ENCODE data around the gene PCDHA8. TPM values are rescaled to one million over a fixed set of nuclear protein-coding genes. Genes with fewer than 3 reads are reported as not detected.
"Not testable (repeated sequence)": the region's sequence is repeated elsewhere in the genome, so short reads cannot be mapped to it uniquely, and the experiment has no call there.

The PCDHA8 gene
- total RNA-seq, 1 donor from 2014 or later, result 0.40 TPM

DNA sequence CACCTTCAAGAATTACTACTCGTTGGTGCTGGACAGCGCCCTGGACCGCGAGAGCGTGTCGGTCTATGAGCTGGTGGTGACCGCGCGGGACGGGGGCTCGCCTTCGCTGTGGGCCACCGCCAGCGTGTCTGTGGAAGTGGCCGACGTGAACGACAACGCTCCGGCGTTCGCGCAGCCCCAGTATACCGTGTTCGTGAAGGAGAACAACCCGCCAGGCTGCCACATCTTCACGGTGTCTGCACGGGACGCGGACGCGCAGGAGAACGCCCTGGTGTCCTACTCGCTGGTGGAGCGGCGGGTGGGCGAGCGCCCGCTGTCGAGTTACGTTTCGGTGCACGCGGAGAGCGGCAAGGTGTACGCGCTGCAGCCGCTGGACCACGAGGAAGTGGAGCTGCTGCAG, 18.0 kb upstream of the PCDHA8 start:
- ATAC-seq; intact Hi-C loops (cut with DNase I); DNase-seq (ENCODE audit: low spot score): not testable (repeated sequence)

DNA sequence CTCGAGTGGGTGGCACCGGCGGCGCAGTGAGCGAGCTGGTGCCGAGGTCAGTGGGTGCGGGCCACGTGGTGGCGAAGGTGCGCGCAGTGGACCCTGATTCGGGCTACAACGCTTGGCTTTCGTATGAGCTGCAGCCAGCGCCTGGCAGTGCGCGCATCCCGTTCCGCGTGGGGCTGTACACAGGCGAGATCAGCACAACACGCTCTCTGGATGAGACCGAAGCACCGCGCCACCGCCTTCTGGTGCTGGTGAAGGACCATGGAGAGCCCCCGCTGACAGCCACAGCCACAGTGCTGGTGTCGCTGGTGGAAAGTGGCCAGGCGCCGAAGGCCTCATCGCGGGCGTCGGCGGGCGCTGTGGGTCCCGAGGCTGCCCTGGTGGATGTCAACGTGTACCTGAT, 17.5 kb upstream of the PCDHA8 start:
- DNase-seq (ENCODE audit: low spot score) (no peak), ATAC-seq (no peak)
- intact Hi-C loops (cut with DNase I), result no loop called here

DNA sequence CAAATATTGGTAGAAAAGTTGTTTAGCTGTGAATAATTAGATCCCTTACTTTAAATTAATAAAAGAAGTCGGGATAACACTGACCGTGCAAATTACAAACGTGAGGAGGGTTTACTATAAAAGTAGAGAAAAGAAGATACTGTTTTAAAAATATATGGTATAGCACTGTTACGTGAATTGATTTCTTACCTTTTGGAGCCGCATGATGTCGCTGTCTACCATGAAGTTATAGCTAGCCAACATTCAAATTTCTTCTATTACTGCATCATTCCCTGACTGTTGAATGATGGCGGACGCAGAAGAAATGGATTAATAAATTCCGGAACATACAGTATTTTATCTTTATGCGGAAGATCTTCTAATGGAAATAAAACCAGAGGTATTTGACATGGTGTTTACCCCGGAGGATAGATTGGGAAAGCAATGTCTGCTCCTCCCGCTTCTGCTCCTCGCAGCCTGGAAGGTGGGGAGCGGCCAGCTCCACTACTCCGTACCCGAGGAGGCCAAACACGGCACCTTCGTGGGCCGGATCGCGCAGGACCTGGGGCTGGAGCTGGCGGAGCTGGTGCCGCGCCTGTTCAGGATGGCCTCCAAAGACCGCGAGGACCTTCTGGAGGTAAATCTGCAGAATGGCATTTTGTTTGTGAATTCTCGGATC, 13.2 kb upstream of the PCDHA8 start, which contains the start of gene PCDHA6:
Gene PCDHA6, plus strand, starts transcription at position 257 of the 658 bp plus-strand sequence. Its CDS starts 132 bp downstream, at position 389.
- intact Hi-C loops (cut with DNase I), result no loop called here
- no peak for ATAC-seq
- DNase-seq (ENCODE audit: low spot score), result no peak

DNA sequence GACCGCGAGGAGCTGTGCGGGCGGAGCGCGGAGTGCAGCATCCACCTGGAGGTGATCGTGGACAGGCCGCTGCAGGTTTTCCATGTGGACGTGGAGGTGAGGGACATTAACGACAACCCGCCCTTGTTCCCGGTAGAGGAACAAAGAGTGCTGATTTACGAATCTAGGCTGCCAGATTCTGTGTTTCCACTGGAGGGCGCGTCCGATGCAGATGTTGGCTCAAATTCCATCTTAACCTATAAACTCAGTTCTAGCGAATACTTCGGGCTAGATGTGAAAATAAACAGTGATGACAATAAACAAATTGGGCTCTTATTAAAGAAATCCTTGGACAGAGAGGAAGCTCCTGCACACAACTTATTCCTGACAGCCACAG, 12.6 kb upstream of the PCDHA8 start:
- intact Hi-C loops (cut with DNase I), result no loop called here
- no peak for DNase-seq (ENCODE audit: low spot score)
- no peak for ATAC-seq

DNA sequence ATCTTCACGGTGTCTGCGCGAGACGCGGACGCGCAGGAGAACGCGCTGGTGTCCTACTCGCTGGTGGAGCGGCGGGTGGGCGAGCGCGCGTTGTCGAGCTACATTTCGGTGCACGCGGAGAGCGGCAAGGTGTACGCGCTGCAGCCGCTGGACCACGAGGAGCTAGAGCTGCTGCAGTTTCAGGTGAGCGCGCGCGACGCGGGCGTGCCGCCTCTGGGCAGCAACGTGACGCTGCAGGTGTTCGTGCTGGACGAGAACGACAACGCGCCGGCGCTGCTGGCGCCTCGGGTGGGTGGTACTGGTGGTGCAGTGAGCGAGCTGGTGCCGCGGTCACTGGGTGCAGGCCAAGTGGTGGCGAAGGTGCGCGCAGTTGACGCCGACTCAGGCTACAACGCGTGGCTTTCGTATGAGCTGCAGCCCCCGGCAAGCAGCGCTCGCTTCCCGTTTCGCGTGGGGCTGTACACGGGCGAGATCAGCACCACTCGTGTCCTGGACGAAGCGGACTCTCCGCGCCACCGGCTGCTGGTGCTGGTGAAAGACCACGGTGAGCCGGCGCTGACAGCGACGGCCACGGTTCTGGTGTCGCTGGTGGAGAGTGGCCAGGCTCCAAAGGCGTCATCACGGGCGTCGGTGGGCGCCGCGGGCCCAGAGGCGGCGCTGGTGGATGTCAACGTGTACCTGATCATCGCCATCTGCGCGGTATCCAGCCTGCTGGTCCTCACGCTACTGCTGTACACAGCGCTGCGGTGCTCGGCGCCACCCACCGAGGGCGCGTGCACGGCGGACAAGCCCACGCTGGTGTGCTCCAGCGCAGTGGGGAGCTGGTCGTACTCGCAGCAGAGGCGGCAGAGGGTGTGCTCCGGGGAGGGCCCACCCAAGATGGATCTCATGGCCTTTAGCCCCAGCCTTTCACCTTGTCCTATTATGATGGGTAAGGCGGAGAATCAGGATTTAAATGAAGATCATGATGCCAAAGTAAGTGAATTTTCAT, 11.2 kb upstream of the PCDHA8 start:
- intact Hi-C loops (cut with DNase I); DNase-seq (ENCODE audit: low spot score); ATAC-seq: not testable (repeated sequence)

DNA sequence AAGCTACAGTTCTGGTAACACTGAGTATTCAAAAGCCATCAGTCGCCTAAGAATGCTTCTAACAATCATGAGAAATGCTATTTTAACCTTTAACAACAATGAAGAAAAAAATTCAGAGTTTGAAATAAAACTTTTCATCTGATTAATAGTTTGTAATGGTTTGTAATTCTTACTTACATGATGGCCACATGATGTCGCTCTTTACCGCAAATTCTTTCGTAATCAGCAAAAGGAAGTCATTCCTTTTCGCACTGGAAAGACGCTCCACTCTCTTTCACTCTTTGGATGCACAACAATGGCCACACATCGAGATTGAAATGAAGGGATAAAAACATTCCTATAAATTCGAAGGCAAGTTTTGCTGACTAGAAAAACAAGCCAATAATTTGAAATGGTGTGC, 7.0 kb upstream of the PCDHA8 start, which contains the start of gene PCDHA7:
Gene PCDHA7, plus strand, starts transcription at position 277 of the 400 bp plus-strand sequence. Its CDS starts 115 bp downstream, at position 392.
- DNase-seq (ENCODE audit: low spot score), result no peak
- no peak for ATAC-seq
- intact Hi-C loops (cut with DNase I), result no loop called here

DNA sequence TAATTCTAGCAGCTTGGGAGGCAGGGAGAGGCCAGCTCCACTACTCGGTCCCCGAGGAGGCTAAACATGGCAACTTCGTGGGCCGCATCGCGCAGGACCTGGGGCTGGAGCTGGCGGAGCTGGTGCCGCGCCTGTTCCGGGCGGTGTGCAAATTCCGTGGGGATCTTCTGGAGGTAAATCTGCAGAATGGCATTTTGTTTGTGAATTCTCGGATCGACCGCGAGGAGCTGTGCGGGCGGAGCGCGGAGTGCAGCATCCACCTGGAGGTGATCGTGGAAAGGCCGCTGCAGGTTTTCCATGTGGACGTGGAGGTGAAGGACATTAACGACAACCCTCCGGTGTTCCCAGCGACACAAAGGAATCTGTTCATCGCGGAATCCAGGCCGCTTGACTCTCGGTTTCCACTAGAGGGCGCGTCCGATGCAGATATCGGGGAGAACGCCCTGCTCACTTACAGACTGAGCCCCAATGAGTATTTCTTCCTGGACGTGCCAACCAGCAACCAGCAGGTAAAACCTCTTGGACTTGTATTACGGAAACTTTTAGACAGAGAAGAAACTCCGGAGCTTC, 6.5 kb upstream of the PCDHA8 start:
- ATAC-seq; intact Hi-C loops (cut with DNase I); DNase-seq (ENCODE audit: low spot score): not testable (repeated sequence)

DNA sequence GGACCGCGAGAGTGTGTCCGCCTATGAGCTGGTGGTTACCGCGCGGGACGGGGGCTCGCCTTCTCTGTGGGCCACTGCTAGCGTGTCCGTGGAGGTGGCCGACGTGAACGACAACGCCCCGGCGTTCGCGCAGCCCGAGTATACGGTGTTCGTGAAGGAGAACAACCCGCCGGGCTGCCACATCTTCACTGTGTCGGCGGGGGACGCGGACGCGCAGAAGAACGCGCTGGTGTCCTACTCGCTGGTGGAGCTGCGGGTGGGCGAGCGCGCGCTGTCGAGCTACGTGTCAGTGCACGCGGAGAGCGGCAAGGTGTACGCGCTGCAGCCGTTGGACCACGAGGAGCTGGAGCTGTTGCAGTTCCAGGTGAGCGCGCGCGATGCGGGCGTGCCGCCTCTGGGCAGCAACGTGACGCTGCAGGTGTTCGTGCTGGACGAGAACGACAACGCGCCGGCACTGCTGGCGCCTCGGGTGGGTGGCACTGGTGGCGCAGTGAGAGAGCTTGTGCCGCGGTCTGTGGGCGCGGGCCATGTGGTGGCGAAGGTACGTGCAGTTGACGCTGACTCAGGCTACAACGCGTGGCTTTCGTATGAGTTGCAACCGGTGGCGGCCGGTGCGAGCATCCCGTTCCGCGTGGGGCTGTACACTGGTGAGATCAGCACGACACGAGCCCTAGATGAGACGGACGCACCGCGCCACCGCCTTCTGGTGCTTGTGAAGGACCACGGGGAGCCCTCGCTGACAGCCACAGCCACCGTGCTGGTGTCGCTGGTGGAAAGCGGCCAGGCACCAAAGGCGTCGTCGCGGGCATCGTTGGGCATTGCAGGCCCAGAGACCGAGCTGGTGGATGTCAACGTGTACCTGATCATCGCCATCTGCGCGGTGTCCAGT, 5.1 kb upstream of the PCDHA8 start:
- intact Hi-C loops (cut with DNase I), result no loop called here
- DNase-seq (ENCODE audit: low spot score), result no peak
- no peak for ATAC-seq

DNA sequence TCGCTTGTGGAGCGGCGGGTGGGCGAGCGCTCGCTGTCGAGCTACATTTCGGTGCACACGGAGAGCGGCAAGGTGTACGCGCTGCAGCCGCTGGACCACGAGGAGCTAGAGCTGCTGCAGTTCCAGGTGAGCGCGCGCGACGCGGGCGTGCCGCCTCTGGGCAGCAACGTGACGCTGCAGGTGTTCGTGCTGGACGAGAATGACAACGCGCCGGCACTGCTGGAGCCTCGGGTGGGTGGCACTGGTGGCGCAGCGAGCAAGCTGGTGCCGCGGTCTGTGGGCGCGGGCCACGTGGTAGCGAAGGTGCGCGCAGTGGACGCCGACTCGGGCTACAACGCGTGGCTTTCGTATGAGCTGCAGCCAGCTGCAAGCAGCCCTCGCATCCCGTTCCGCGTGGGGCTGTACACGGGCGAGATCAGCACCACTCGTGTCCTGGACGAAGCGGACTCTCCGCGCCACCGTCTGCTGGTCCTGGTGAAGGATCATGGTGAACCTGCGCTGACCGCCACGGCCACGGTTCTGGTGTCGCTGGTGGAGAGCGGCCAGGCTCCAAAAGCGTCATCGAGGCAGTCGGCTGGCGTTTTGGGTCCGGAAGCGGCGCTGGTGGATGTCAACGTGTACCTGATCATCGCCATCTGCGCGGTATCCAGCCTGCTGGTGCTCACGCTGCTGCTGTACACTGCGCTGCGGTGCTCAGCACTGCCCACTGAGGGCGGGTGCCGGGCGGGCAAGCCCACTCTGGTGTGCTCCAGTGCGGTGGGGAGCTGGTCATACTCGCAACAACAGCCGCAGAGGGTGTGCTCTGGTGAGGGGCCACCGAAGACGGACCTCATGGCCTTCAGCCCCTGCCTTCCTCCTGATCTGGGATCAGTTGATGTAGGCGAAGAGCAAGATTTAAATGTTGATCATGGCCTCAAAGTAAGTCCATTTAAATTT, 2.1 kb downstream of the PCDHA8 start:
- DNase-seq (ENCODE audit: low spot score), result no peak
- intact Hi-C loops (cut with DNase I), result no loop called here
- no peak for ATAC-seq

DNA sequence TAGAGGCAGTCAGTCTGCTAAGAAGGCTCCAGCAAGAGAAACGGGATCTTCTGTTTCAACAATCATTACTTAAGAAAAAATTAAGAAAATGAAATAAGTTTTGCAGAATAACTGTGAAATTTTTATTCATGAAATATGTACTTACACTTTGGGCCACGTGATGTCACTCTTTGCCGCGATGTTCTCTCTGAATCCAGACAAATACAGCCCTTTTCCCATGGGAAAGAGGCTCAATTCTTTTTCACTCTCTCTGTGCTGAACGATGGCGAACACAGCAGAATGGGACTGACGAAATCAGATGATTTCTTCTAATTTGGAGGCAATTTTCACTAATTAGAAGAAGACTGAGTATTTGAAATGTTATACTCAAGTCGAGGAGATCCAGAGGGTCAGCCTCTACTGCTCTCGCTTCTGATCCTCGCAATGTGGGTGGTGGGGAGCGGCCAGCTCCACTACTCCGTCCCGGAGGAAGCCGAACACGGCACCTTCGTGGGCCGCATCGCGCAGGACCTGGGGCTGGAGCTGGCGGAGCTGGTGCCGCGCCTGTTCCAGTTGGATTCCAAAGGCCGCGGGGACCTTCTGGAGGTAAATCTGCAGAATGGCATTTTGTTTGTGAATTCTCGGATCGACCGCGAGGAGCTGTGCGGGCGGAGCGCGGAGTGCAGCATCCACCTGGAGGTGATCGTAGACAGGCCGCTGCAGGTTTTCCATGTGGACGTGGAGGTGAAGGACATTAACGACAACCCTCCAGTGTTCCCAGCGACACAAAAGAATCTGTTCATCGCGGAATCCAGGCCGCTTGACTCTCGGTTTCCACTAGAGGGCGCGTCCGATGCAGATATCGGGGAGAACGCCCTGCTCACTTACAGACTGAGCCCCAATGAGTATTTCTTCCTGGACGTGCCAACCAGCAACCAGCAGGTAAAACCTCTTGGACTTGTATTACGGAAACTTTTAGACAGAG, 7.4 kb downstream of the PCDHA8 start, which contains the start of gene PCDHA9:
Gene PCDHA9, plus strand, starts transcription at position 244 of the 964 bp plus-strand sequence. Its CDS starts 114 bp downstream, at position 358.
- ATAC-seq; intact Hi-C loops (cut with DNase I); DNase-seq (ENCODE audit: low spot score): not testable (repeated sequence)

DNA sequence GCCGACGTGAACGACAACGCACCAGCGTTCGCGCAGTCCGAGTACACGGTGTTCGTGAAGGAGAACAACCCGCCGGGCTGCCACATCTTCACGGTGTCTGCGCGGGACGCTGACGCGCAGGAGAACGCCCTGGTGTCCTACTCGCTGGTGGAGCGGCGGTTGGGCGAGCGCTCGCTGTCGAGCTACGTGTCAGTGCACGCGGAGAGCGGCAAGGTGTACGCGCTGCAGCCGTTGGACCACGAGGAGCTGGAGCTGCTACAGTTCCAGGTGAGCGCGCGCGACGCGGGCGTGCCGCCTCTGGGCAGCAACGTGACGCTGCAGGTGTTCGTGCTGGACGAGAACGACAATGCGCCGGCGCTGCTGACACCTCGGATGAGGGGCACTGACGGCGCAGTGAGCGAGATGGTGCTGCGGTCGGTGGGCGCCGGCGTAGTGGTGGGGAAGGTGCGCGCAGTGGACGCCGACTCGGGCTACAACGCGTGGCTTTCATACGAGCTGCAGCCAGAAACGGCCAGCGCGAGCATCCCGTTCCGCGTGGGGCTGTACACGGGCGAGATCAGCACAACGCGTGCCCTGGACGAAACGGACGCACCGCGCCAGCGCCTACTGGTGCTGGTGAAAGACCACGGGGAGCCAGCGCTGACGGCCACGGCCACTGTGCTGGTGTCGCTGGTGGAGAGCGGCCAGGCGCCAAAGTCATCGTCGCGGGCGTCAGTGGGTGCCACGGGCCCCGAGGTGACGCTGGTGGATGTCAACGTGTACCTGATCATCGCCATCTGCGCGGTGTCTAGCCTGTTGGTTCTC, 9.0 kb downstream of the PCDHA8 start:
- ATAC-seq; DNase-seq (ENCODE audit: low spot score); intact Hi-C loops (cut with DNase I): not testable (repeated sequence)

DNA sequence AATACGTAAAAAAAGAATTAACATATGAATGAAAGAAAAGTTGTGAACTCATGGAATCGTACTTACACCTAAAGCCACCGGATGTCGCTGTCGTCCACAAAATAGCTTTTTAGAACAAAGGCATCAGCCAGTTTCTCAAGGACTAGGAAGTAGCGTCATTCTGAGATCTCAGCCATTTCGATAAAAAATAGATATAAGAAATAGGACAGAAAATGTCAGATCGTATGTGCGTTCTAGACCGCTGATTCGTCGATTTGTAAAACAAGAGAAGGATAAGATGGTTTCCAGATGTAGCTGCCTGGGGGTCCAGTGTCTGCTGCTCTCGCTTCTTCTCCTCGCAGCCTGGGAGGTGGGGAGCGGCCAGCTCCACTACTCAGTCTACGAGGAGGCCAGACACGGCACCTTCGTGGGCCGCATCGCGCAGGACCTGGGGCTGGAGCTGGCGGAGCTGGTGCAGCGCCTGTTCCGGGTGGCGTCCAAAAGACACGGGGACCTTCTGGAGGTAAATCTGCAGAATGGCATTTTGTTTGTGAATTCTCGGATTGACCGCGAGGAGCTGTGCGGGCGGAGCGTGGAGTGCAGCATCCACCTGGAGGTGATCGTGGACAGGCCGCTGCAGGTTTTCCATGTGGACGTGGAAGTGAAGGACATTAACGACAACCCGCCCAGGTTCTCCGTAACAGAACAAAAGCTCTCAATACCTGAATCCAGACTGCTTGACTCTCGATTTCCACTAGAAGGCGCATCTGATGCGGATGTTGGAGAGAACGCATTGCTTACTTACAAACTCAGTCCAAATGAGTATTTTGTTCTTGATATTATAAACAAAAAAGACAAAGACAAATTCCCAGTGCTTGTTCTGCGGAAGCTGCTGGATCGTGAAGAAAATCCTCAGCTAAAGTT, 15.0 kb downstream of the PCDHA8 start, which contains the start of gene PCDHA10:
Gene PCDHA10, plus strand, starts transcription at position 126 of the 903 bp plus-strand sequence. Its CDS starts 152 bp downstream, at position 278.
- ATAC-seq (no peak), DNase-seq (ENCODE audit: low spot score) (no peak)
- intact Hi-C loops (cut with DNase I), result no loop called here

DNA sequence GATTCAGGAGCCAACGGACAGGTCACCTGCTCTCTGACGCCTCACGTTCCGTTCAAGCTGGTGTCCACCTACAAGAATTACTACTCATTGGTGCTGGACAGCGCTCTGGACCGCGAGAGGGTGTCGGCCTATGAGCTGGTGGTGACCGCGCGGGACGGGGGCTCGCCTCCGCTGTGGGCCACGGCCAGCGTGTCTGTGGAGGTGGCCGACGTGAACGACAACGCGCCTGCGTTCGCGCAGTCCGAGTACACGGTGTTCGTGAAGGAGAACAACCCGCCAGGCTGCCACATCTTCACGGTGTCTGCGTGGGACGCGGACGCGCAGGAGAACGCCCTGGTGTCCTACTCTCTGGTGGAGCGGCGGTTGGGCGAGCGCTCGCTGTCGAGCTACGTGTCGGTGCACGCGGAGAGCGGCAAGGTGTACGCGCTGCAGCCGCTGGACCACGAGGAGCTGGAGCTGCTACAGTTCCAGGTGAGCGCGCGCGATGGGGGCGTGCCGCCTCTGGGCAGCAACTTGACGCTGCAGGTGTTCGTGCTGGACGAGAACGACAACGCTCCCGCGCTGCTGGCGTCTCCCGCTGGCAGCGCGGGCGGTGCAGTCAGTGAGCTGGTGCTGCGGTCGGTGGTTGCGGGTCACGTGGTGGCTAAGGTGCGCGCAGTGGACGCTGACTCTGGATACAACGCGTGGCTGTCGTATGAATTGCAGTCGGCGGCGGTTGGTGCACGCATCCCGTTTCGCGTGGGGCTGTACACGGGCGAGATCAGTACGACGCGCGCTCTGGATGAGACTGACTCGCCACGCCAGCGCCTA, 16.4 kb downstream of the PCDHA8 start:
- no peak for DNase-seq (ENCODE audit: low spot score)
- ATAC-seq, result no peak
- intact Hi-C loops (cut with DNase I), result no loop called here

DNA sequence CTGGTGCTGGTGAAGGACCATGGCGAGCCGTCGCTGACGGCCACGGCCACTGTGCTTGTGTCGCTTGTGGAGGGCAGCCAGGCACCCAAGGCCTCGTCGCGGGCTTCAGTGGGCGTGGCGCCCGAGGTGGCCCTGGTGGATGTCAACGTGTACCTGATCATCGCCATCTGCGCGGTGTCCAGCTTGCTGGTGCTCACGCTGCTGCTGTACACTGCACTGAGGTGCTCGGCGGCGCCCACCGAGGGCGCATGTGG, 16.9 kb downstream of the PCDHA8 start:
- intact Hi-C loops (cut with DNase I), result no loop called here
- no peak for ATAC-seq
- DNase-seq (ENCODE audit: low spot score), result no peak

Measured in sciatic nerve (tissue), 2 donors.